ENCODE data around the gene SLC28A3.

DNA sequence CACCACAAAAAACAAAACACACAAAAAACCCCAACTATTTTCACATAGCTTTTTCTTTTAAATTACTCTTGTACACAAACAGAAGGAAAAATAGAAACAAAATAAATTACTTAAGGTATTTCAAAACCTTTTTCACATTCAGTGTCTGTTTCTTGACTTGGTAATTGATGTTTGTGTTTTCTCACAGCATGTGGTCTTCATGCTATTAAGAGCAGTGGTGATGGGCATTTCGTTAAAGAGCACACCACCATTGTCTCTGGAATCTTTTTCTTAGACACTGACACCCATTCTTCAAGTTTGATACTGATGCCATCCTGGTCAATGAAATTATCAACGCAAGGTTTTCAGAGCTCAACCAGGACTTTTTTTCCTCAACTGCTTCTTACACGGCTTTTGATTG is 63.8 kb downstream of the SLC28A3 start:
- TF ChIP-seq CHD2 (IDR thresholded peaks at IDR 0.05; ENCODE audit: low read length) (no peak), RBBP5 (IDR thresholded peaks at IDR 0.05; ENCODE audit: borderline replicate concordance, low read depth, low read length) (no peak), SRF (IDR thresholded peaks at IDR 0.05; ENCODE audit: low read depth, low read length) (no peak), JUND (IDR thresholded peaks at IDR 0.05; ENCODE audit: low read length) (no peak)
- TF ChIP-seq, protein P1, sequence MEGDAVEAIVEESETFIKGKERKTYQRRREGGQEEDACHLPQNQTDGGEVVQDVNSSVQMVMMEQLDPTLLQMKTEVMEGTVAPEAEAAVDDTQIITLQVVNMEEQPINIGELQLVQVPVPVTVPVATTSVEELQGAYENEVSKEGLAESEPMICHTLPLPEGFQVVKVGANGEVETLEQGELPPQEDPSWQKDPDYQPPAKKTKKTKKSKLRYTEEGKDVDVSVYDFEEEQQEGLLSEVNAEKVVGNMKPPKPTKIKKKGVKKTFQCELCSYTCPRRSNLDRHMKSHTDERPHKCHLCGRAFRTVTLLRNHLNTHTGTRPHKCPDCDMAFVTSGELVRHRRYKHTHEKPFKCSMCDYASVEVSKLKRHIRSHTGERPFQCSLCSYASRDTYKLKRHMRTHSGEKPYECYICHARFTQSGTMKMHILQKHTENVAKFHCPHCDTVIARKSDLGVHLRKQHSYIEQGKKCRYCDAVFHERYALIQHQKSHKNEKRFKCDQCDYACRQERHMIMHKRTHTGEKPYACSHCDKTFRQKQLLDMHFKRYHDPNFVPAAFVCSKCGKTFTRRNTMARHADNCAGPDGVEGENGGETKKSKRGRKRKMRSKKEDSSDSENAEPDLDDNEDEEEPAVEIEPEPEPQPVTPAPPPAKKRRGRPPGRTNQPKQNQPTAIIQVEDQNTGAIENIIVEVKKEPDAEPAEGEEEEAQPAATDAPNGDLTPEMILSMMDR (IDR thresholded peaks at IDR 0.05; ENCODE audit: control extremely low read depth in 1 of 3, insufficient read depth in 1 of 3, low read depth in 1 of 3, low read length in 3 of 3) = no peak
